Measurements from ENCODE around the gene PRG2.
"Not testable (repeated sequence)": the region's sequence is repeated elsewhere in the genome, so short reads cannot be mapped to it uniquely, and the experiment has no call there.

The PRG2 gene

GRCh38 chr11:57370251-57370650, 20.2 kb downstream of the PRG2 start:
- in situ Hi-C loops (cut with MboI; ENCODE audit: low sequenced_read_pairs), result no loop called here

- in situ Hi-C loops (cut with MboI; ENCODE audit: low sequenced_read_pairs), result no loop called here
Observed at GRCh38 chr11:57368845-57369232, 21.6 kb downstream of the PRG2 start.

GRCh38 chr11:57368106-57368844, 22.2 kb downstream of the PRG2 start:
- in situ Hi-C loops (cut with MboI; ENCODE audit: low sequenced_read_pairs), result no loop called here

GRCh38 chr11:57364851-57365660, 25.4 kb downstream of the PRG2 start:
- in situ Hi-C loops (cut with MboI; ENCODE audit: low sequenced_read_pairs), result no loop called here

GRCh38 chr11:57363131-57364080, 27.0 kb downstream of the PRG2 start:
- in situ Hi-C loops (cut with MboI; ENCODE audit: low sequenced_read_pairs), result no loop called here

GRCh38 chr11:57361926-57362325, 28.5 kb downstream of the PRG2 start:
- in situ Hi-C loops (cut with MboI; ENCODE audit: low sequenced_read_pairs), result no loop called here

- in situ Hi-C loops (cut with MboI; ENCODE audit: low sequenced_read_pairs), result not testable (repeated sequence)
Observed at GRCh38 chr11:57361420-57361819, 29.0 kb downstream of the PRG2 start.

- in situ Hi-C loops (cut with MboI; ENCODE audit: low sequenced_read_pairs), result no loop called here
Observed at GRCh38 chr11:57360991-57361390, 29.5 kb downstream of the PRG2 start.

GRCh38 chr11:57359896-57360690, 30.4 kb downstream of the PRG2 start:
- in situ Hi-C loops (cut with MboI; ENCODE audit: low sequenced_read_pairs), result no loop called here

- in situ Hi-C loops (cut with MboI; ENCODE audit: low sequenced_read_pairs), result no loop called here
Observed at GRCh38 chr11:57359396-57359795, 31.1 kb downstream of the PRG2 start.

- in situ Hi-C loops (cut with MboI; ENCODE audit: low sequenced_read_pairs), result no loop called here
Observed at GRCh38 chr11:57358991-57359390, 31.5 kb downstream of the PRG2 start.

- in situ Hi-C loops (cut with MboI; ENCODE audit: low sequenced_read_pairs), result no loop called here
Observed at GRCh38 chr11:57358543-57358961, 31.9 kb downstream of the PRG2 start.

- in situ Hi-C loops (cut with MboI; ENCODE audit: low sequenced_read_pairs), result no loop called here
Observed at GRCh38 chr11:57357856-57358255, 32.6 kb downstream of the PRG2 start.

GRCh38 chr11:57357310-57357709, 33.1 kb downstream of the PRG2 start:
- in situ Hi-C loops (cut with MboI; ENCODE audit: low sequenced_read_pairs), result no loop called here

- in situ Hi-C loops (cut with MboI; ENCODE audit: low sequenced_read_pairs), result no loop called here
Observed at GRCh38 chr11:57356268-57356667, 34.2 kb downstream of the PRG2 start.

- in situ Hi-C loops (cut with MboI; ENCODE audit: low sequenced_read_pairs), result no loop called here
Observed at GRCh38 chr11:57354699-57355098, 35.8 kb downstream of the PRG2 start.

- in situ Hi-C loops (cut with MboI; ENCODE audit: low sequenced_read_pairs), result no loop called here
Observed at GRCh38 chr11:57353852-57354251, 36.6 kb downstream of the PRG2 start.

- in situ Hi-C loops (cut with MboI; ENCODE audit: low sequenced_read_pairs), result no loop called here
Observed at GRCh38 chr11:57353446-57353845, 37.0 kb downstream of the PRG2 start.

- in situ Hi-C loops (cut with MboI; ENCODE audit: low sequenced_read_pairs), result no loop called here
Observed at GRCh38 chr11:57353036-57353435, 37.4 kb downstream of the PRG2 start.

All from HL-60/S4 treated with retinoic acid at 250 ng/mL for 4 days and 3 days (cell line).